Measurements from ENCODE around the gene ZNF544. TPM values are rescaled to one million over a fixed set of nuclear protein-coding genes. Genes with fewer than 3 reads are reported as not detected.

ZNF544 gene
- total RNA-seq, 1 experiment from 2014 or later = 29.5 TPM

GRCh38 chr19:58284199-58284598 lies 55.5 kb downstream of the ZNF544 start:
- POLR2A ChIA-PET (ENCODE audit: unreplicated experiment) = no interaction called here
- peaks cover 23% of the 10 kb centered on the region for H3K79me2 ChIP-seq (ENCODE audit: low read depth)

GRCh38 chr19:58291943-58292342 lies 63.2 kb downstream of the ZNF544 start:
- ChIA-PET POLR2A (ENCODE audit: unreplicated experiment) (interaction anchor here (0.6 kb wide), 1 partner anchor 252 kb away, joined by 3 read pairs; the partner anchor contains the start of gene TRIM28), CTCF (no interaction called here)
- no peak for TF ChIP-seq CTCF (conservative IDR thresholded peaks at IDR 0.05)
- no peak for TF ChIP-seq EZH2 (IDR thresholded peaks at IDR 0.05; ENCODE audit: low read depth)
- no peak for DNase-seq
- H2AFZ ChIP-seq = no peak overlapping the region
- no peaks in the 10 kb centered on the region for H3K9me2 ChIP-seq (ENCODE audit: insufficient read depth)
- H3K79me2 ChIP-seq (ENCODE audit: low read depth) = no peaks in the 10 kb centered on the region
- H3K4me2 ChIP-seq = no peak overlapping the region
- H3K27me3 ChIP-seq (ENCODE audit: insufficient read depth, low read depth) = no peaks in the 10 kb centered on the region
- peaks cover 20% of the 10 kb centered on the region for H3K36me3 ChIP-seq (ENCODE audit: low read depth)
- no peaks in the 10 kb centered on the region for H3F3A ChIP-seq (ENCODE audit: insufficient read depth, low read depth)
- no peaks in the 10 kb centered on the region for H4K20me1 ChIP-seq (ENCODE audit: insufficient read depth)
- BruUV-seq (replicated peaks) = no TSS peak
- H3K4me3 ChIP-seq = no peak overlapping the region
- H3K27ac ChIP-seq = no peak overlapping the region
- H3K4me1 ChIP-seq (replicated peaks; ENCODE audit: insufficient read depth) = no peaks in the 10 kb centered on the region
- H3K9me3 ChIP-seq (ENCODE audit: insufficient read depth, low read depth) = no peaks in the 10 kb centered on the region
- intact Hi-C loops (cut with micrococcal nuclease; ENCODE audit: unreplicated experiment) = no loop called here

More at GRCh38 chr19:58284199-58284598, 55.5 kb downstream of the ZNF544 start:
- no peak overlapping the region for H2AFZ ChIP-seq
- TF ChIP-seq CTCF (conservative IDR thresholded peaks at IDR 0.05) (no peak), EZH2 (IDR thresholded peaks at IDR 0.05; ENCODE audit: low read depth) (no peak)
- no TSS peak for BruUV-seq (replicated peaks)
- no peak overlapping the region for H3K4me3 ChIP-seq
- DNase-seq = no peak
- H3K9me3 ChIP-seq (ENCODE audit: insufficient read depth, low read depth) = no peaks in the 10 kb centered on the region
- no peaks in the 10 kb centered on the region for H3F3A ChIP-seq (ENCODE audit: insufficient read depth, low read depth)
- no peaks in the 10 kb centered on the region; the same call in 1 of the 2 replicates for H4K20me1 ChIP-seq (ENCODE audit: insufficient read depth)
- H3K4me1 ChIP-seq (replicated peaks; ENCODE audit: insufficient read depth) = peaks cover 6% of the 10 kb centered on the region; the same call in 1 of the 2 replicates
- H3K27ac ChIP-seq = no peak overlapping the region
- H3K36me3 ChIP-seq (ENCODE audit: low read depth) = peaks cover 6% of the 10 kb centered on the region; the same call in 1 of the 2 replicates
- H3K9me2 ChIP-seq (ENCODE audit: insufficient read depth) = no peaks in the 10 kb centered on the region
- no peak overlapping the region for H3K4me2 ChIP-seq
- CTCF ChIA-PET = no interaction called here
- H3K27me3 ChIP-seq (ENCODE audit: insufficient read depth, low read depth) = no peaks in the 10 kb centered on the region
- intact Hi-C loops (cut with micrococcal nuclease; ENCODE audit: unreplicated experiment) = no loop called here

GRCh38 chr19:58294743-58295374 lies 66.1 kb downstream of the ZNF544 start:
- Histone ChIP-seq H3K27ac (no peak overlapping the region), H3K79me2 (ENCODE audit: low read depth) (no peaks in the 10 kb centered on the region), H3F3A (ENCODE audit: insufficient read depth, low read depth) (no peaks in the 10 kb centered on the region), H4K20me1 (ENCODE audit: insufficient read depth) (no peaks in the 10 kb centered on the region), H2AFZ (no peak overlapping the region), H3K9me2 (ENCODE audit: insufficient read depth) (no peaks in the 10 kb centered on the region), H3K36me3 (ENCODE audit: low read depth) (peaks cover 14% of the 10 kb centered on the region; the same call in 1 of the 2 replicates), H3K4me1 (replicated peaks; ENCODE audit: insufficient read depth) (no peaks in the 10 kb centered on the region), H3K4me2 (no peak overlapping the region), H3K27me3 (ENCODE audit: insufficient read depth, low read depth) (no peaks in the 10 kb centered on the region), H3K9me3 (ENCODE audit: insufficient read depth, low read depth) (no peaks in the 10 kb centered on the region), H3K4me3 (no peak overlapping the region)
- BruUV-seq (replicated peaks) = no TSS peak
- TF ChIP-seq CTCF (conservative IDR thresholded peaks at IDR 0.05) = no peak
- TF ChIP-seq EZH2 (IDR thresholded peaks at IDR 0.05; ENCODE audit: low read depth) = no peak
- DNase-seq = no peak
- ChIA-PET CTCF (no interaction called here), POLR2A (ENCODE audit: unreplicated experiment) (no interaction called here)
- intact Hi-C loops (cut with micrococcal nuclease; ENCODE audit: unreplicated experiment) = no loop called here
